Right lobe of liver (tissue), 4 donors: ENCODE data around the gene UNC13B.

Source experiments
- POLR2A ChIP-seq: fragments of 450-650 bp; IDR thresholded peaks from one replicate; pipeline ENCODE4 v1.6.1; 2017; ENCODE audit warnings: antibody characterized with exemption, mild to moderate bottlenecking
- TF ChIP-seq, protein P1 (sequence below), 4 donors: fragments of 200-600 bp in 3 of 4; fragments of 450-650 bp in 1 of 4; IDR thresholded peaks; one replicate each; pipeline versions ENCODE4 v1.5.1 to v1.8.0; 2016 to 2022; ENCODE audit warnings: antibody characterized with exemption in 4 of 4, mild to moderate bottlenecking in 2 of 4
- donor health status: DM: no; HTN: no; CAD: no.
- donor health status: DM: no; HTN: no; CAD: no.
- donor health status: DM: no; HTN: yes; CAD: no.

DNA sequence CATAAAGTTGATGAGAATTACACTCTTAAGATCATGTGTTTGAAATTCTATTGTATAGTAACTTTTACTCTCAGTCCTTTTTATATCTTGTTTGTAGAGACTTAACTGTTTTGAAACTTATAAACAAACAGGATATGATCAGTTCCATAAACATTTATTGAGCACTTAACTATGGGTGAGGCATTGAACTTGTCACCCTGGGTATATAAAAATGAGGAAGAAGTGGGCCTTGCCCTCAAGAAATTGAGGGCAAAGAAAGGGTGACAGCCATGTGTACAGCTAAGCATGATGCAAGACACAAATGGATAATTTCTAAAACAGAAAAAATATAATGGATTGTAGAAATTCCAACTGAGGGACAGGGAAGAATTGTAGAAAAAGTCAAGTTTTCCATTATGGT, 15.7 kb downstream of the UNC13B start:
- TF ChIP-seq POLR2A: no peak
- TF ChIP-seq, protein P1, sequence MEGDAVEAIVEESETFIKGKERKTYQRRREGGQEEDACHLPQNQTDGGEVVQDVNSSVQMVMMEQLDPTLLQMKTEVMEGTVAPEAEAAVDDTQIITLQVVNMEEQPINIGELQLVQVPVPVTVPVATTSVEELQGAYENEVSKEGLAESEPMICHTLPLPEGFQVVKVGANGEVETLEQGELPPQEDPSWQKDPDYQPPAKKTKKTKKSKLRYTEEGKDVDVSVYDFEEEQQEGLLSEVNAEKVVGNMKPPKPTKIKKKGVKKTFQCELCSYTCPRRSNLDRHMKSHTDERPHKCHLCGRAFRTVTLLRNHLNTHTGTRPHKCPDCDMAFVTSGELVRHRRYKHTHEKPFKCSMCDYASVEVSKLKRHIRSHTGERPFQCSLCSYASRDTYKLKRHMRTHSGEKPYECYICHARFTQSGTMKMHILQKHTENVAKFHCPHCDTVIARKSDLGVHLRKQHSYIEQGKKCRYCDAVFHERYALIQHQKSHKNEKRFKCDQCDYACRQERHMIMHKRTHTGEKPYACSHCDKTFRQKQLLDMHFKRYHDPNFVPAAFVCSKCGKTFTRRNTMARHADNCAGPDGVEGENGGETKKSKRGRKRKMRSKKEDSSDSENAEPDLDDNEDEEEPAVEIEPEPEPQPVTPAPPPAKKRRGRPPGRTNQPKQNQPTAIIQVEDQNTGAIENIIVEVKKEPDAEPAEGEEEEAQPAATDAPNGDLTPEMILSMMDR (IDR thresholded peaks at IDR 0.05): no peak
